GM19395 (cell line): ENCODE data around the gene PTGDS.

ENCODE experiments used
- ATAC-seq: cut with Tn5 transposase; IDR thresholded peaks from one replicate; pipeline ENCODE4 v1.9.1; 2021; ENCODE audit warnings: mild to moderate bottlenecking, moderate library complexity; ENCODE audit not compliant: unreplicated experiment

Gene PTGDS

DNA sequence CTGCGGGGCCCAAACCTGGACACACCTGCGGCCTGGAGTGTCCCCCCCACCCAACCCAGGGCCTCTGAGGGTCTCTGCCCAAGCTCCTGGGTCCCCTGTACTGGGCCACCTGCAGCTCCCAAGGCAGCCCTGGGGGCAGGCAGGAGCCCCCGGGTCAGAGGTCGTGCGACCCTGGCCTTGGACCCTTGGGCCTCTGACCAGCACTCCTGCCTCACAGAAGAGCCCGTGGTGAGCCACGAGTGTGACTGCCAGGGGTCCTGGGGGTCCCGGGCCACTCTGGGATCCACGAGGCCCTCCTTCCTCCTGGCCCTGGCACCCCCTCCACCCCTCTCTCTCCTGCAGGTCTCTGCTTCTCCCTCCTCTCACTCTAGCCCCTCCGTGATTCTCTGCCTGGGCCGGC is 5.0 kb upstream of the PTGDS start:
- ATAC-seq: no peak

DNA sequence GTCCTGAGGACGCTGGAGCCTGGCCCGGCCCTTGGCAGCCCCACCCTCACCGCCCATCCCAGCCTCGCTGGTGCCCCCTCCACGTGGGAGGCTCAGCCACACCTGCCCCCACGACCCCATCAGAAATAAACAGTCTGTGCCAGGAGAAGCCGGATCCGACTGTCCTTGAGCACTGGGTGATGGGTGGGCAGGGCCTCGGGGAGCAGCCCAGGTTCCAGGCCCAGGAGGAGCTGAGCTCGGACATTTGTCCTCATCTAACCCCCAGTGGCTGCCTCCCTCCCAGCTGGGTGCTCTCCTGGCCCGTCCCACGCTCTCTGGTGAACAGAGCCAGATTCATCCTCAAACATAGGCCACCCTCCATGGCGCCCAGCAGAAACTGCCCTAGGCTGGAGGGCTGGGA is 4.6 kb upstream of the PTGDS start:
- no peak for ATAC-seq

DNA sequence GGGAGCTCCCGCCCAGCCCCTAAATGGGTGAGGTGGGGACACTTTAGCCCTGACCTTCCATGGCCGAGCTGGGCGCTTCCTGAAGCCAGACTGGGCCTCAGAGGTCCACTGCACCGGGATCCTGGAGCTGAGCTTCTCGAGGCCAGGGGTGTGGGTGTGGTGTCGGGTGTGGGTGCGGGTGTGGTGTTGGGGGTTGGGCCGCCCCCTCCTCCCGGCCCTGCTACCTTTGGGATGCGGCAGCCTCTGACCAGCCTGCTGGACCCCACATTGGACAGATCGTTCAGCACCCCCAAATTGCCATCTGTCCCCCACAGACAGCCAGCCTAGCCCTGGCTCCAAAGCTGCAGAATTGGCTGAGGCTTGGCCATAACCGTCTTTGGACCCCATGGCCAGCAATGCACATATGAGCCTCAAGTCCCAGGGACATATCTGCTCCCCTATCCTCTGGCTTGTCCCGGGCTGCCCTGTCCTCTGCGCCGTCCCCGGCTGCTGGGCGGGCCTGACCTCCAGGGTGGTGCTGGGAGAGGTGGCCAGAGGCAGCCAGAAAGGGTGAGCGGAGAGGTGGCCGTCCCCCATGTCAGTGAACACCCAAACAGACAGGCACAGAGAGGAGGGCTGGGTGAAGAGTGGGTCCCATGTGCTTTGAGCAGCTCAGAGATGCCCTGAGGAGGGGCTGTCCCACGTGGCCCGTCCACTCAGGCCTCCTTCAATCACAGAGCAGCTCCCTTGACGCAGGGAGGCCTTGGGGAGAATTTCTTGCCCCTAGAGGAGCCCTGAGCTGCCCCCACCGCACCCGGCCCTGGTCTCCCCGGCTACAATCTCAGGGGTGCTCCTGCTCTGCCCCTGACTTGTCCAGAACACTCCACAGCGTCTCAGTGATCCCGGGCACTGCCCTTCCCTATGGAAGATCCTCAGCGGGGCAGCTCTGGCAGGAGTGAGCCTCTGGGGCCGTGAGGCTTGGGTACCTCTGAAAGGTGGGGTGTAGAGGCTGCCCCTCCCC is 3.4 kb upstream of the PTGDS start:
- no peak for ATAC-seq

DNA sequence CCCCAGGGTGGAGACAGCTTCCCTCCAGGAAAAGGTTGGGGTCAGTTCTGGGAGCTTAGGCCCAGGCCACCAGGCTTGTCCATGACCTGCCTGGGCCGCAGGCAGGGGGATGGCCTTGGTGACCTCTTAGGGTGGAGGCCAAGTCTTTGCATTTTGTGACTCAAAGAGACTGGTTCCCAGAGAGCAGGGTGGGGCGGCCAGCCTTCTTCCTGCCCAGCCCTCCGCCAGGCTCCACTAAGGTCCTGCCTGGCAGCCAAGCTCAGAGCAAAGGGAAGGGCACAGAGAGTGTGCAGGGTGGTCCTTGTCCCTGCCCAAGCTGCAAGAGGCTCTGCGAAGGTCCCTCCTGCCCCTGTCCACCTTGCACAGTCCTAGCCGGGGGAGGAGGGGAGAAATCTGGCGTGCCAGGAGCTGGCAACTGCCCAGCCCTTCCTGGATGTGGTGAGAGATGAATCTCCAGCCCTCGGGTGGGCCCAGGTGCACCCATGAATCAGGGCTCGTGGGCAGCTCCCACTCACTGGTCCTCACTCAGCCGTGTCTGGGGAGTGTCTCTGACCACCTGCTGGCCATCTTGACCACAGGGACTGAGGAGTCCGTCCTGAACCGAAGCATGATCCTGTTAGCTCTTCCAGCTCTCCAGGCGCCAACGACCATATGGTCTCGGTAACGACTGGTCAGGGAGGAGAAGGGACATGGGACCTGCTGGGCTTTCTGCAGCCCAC is 2.3 kb upstream of the PTGDS start:
- ATAC-seq: no peak

DNA sequence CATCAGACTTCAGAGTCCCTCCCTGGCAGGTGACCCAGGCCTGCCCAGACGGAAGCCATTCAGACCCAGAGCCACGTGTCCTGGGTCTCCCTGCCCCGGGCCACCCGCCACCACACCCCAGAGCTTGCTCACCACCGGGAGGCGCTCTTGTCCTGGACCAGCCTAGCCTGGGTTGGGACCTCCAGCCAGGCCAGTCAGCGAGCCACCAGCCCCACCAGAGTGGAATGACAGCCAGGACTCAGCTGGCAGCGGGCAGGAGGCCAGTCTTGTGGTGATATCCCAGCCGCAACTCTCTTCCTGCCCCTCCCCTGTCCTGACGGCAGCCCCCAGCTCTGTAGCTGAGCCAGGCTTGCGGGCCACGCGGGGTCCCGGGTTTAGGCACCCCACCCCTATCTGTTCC is 1.7 kb upstream of the PTGDS start:
- ATAC-seq: no peak

DNA sequence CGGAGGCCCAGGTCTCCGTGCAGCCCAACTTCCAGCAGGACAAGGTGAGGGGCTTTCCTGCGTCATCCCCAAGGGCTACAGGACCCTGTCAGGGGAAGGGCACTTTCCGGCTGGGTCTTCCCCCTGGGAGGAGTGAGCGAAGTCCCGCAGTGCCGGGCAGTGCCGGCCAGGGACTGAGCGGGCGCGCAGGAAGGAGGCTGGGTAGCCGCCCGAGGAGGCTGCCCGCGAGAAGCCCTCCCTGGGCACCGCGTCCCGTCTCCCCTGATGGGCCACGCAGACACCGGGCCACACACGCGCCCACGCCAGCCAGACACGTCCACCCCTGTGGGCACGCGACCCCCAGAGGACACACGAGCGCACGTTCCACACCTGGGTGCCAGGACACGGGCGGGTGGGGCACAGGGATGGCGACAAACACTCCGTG is 357 bp downstream of the PTGDS start:
- no peak for ATAC-seq

DNA sequence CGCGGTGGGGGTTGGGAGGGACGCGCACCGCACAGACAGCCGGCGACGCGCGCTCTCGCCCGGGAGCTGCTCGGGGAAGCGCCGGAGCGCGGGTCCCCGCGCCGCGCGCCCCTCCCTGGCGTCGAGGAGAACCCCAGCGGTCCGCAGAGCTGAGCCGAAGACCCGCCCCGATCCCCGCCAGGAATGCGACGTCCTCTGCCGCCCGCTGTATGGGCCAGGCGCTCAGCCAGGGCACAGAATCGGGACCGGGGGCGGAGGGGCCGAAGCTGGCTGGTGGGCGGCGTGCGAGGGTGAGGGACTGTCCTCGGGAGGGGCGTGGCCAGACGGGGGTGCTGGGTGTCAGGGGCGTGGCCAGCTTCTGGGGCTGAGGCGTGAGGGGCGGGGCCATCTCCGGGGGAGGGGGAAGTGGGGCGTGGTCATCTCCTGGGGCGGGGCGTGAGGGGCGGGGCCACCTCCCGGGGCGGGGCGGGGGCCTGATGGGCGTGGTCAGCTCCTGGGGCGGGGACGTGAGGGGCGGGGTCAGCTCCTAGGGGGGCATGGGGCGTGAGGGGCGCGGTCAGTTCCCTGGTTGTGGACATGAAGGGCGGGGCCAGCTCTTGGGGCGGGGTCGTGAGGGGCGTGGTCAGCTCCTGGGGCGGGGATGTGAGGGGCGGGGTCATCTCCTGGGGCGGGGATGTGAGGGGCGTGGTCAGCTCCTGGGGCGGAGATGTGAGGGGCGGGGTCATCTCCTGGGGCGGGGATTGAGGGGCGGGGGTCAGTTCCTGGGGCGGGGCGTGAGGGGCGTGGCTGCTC is 965 bp downstream of the PTGDS start:
- no peak for ATAC-seq

DNA sequence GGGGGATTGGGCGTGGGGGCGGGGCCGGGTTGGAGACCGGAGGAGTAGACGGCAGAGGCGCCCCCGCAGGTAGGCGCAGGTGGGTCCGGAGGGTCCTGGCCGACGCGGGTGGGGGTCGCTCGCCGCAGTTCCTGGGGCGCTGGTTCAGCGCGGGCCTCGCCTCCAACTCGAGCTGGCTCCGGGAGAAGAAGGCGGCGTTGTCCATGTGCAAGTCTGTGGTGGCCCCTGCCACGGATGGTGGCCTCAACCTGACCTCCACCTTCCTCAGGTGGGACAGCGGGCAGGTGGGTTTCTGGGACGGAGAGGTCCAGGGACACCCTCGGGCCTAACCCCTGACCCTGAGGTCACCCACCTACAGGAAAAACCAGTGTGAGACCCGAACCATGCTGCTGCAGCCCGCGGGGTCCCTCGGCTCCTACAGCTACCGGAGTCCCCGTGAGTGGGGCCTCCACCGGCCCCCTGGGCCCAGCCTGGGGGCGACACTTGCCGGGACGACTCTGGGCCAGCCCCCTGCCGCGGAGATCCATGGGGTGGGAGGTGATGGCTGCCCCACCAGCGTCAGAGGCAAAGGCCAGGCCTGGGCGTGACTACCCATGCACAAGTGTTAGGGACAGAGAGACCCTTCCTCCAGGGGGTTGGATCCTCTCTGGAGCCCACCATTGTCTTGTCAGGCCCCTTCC is 1.7 kb downstream of the PTGDS start:
- no peak for ATAC-seq

DNA sequence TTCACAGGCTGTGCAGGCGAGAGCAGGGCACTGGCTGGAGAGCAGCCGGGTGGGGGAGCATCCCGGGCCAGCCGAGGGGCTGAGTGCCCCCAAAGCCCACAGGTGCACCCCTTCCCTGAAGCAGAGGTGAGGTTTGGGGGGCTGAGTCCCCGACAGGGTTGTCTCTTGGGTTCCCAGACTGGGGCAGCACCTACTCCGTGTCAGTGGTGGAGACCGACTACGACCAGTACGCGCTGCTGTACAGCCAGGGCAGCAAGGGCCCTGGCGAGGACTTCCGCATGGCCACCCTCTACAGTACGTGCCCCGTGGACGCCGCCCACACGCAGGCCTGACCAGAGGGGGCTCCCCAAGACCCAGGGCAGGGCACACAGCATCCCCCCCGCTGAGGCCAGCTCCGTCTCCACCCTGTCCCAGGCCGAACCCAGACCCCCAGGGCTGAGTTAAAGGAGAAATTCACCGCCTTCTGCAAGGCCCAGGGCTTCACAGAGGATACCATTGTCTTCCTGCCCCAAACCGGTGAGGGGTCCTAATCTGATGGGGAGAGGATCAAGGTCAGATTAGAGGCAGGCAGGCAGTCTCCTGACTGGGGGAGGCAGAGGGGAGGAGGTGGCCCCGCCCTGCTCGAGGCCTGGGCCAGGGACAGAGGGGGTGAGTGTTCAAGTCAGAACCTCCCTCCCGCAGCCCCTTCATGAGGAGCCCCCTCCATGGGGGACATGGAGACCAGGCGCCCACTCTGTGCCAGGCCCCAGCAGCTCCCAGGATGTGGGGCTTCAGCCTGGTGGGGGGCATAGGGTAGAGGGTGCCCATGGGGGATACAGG is 2.7 kb downstream of the PTGDS start:
- no peak for ATAC-seq

DNA sequence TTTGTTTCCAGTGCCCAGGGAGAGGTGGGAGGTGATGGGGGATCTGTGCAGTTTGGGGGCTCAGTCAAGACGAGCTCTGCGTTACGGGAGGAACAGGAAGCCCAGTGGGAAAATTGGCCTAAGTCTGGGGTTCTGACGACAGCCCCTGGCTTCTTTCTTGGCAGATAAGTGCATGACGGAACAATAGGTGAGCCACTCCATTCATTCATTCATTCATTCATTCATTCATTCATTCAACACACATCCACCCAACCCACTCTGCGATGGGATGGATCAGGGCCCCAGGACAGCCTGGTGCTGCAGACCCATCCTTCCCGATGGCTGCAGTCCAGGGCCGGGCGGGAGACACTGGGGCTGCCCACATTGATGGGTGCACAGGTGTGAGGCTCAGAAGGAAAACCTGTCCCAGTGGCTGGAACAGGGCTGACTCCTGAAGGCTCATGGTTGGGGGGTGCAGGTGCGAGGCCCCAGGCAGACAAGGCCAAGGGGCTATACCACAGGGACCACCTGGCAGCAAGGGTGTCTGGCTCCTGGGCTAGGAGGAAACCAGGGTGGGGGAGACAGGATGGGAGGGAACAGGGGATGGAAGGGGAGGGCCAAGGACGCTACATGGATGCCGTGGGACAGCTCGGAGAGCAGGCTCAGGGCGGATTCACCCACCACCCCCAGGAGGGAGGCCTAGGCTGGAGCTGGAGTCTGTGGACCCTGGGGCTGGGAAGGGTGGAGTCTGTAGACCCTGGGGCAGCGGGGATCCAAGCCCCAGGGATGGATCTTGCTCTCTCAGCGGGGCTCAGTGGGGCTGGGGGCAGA is 3.6 kb downstream of the PTGDS start:
- ATAC-seq: no peak

DNA sequence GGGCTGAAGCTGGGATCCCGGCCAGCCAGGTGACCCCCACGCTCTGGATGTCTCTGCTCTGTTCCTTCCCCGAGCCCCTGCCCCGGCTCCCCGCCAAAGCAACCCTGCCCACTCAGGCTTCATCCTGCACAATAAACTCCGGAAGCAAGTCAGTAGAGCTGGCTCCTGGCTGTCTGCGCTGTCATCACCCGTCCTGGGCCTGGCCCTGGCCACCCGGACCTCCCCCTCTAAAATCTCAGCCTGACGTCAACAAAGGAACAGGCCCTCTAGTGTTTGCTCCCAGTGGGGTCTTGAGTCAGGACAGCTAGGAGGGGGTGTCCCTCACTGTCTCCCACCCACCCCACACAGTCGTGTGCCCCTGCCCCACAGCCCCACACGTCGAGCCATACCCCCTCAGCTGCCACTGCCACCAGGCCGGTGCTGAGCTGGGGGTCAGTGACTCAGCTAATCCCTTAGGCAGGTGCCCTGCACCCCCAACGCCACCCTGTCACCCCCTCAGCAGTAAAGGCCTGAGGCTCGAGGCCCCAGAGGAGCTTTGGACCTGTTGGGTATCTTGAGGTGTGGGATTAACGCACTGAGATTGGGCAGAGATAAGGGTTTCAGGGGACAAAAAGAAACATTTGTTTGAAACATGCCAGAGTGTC is 4.4 kb downstream of the PTGDS start:
- no peak for ATAC-seq

DNA sequence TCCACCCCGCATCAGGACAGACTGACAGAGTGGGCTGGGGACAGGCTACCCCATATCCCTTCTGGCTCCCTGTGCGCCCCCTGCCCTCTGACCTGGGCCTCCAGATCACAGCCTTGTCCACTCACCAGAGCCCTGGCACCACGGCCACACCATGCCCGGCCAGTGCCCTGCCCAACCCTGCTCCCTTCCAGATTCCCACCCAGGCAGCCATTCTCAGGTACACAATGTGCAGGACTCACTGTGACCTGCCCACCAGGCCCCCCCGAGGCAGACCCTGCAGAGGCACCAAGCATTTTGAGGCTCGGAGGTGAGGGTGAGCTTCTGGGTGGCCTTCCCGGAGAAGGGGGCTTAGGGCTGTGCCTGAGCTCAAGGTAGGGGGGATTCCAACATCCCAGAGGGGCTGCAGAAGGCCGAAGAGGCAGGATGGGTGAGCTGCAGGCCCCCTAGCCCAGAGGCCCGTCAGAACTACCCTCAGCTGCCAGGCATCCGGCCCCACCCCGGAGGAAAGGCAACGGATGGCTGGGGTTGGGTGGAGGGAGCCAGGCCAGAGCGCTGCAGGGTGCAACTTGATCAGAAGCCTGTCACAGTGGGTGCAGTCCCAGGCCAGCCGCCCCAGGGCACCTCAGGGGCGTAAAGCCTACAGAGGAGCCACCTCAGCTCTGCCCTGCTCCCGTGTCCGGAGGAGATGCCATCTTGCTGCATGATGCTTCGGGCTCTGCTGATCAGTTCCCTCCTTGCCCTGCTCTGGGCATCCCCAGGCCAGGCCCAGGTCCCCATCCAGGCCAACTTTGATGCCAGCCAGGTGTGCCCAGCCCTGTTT is 5.1 kb downstream of the PTGDS start, which contains the start of gene LCNL1:
Gene LCNL1, plus strand, starts transcription at position 762 of the 820 bp plus-strand sequence. CDS start 594 bp downstream, outside the sequence.
- no peak for ATAC-seq

DNA sequence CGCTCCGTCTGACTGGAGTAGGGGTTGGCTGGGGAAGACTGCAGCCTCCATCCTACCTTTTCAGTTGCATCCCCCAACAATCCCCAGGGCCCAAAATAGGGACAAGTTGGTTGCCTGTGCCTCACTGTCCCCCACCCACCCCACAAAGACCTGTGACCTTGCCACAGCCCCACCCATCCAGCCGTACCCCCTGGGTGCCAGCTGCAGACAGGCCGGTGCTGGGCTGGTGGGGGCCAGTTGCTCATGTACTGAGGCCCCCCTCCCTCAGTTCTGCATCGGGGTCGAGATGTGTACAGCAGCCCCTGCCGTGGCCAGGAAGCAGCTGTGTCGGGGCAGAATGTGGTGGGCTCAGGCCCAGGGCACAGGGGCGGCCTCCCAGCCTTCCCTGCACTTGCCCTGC is 5.9 kb downstream of the PTGDS start:
- ATAC-seq: no peak

DNA sequence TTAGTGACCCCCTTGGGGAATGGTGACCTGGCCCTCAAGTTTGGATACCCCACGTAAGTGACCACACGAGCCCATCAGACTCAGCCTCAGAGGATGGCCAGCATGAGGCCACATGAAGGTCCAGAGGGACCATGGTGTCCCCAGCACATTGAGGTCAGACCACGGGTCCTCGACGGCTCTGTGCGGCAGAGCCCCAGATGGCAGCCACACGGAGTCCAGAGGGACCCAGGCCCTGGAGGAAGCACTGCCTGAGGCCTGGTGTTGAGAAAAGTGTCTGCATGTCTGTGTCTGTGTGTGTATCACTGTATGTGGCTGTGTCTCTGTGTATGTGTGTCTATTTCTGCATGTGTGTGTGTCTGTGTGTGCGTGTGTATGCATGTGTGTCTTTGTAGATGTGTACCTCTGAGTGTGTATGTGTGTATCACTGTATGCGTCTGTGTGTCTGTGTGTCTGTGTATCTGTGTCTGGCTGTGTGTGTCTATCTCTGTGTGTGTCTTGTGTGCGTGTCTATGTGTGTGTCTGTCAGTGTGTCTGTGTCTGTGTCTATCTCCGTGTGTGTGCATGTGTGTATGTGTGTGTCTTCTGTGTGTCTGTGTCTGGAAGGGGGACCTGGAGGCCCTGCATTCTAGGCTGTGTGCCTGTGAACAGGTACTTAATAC is 6.5 kb downstream of the PTGDS start:
- no peak for ATAC-seq

DNA sequence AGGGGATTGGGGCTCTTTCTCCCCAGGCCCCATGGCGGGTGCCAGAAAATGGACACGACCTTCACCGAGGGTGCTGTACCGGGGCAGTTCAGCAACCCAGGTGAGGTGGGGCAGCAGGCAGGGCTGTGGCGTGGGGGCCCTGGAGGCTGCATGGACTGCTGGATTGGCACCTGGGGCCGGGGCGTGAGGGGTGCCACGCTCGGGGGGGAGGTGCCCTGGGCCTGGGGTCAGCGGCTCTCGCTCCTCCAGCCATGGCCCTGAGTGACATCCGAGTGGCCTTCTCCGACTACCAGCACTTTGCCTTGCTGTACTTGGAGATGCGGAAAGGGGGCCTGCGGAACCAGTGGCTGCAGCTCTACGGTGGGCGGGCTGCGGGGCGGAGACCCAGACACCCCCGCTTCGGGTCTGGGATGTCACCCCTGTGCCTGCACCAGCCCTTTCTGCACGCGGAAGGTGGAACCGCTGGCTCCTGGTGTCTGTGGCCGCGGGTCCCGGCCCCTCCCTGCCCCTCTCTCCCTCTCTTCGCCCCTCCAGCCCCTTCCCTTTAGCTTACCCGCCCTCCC is 7.2 kb downstream of the PTGDS start:
- no peak for ATAC-seq

DNA sequence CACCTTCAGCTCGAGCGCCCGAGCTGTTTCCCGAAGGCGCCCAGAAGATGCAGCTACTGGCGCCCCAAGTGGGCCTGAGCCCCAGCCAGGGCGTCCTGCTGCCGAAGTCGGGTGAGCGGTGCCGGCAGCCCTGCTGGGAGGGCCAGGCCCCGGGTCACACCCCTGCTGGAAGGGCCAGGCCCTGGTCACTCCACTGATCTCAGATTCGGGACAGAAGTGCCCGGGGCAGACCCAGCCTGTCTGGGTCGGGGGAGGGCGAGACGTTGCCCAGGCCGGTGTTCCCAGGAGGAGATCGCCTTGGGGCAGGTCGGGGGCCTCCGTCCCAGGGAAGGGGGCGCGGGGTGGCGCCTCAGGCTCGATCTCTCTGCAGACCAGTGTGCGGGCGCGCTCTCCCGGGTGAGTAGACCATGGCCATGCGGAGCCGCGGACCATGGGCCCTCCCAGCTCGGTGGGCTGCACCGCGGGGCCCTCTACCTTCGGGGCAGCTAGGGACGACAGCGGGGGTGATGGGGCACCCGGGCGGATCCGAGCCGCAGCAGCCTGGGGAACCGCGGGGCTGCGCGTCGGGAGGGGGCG is 7.8 kb downstream of the PTGDS start:
- no peak for ATAC-seq
